Stimulated activated CD8-positive, alpha-beta memory T cell treated with anti-CD3 and anti-CD28 coated beads, Interleukin-12 subunit alpha, Interleukin-12 subunit beta, amount 100 ng/mL, for 1 hour (primary cell): ENCODE results near the gene CTNNA2.

Experiments used
- DNase-seq: peaks from one replicate; pipeline ENCODE4 v3.0.0-alpha.2; 2020; ENCODE audit warnings: low read depth

The CTNNA2 gene

GRCh38 chr2:79789811-79790210 lies 277.0 kb downstream of the CTNNA2 start:
- DNase-seq = no peak

GRCh38 chr2:79792090-79792489 lies 279.2 kb downstream of the CTNNA2 start:
- DNase-seq = no peak

GRCh38 chr2:79793006-79793405 lies 280.2 kb downstream of the CTNNA2 start:
- no peak for DNase-seq

GRCh38 chr2:79796641-79797040 lies 283.8 kb downstream of the CTNNA2 start:
- no peak for DNase-seq

GRCh38 chr2:79798776-79799175 lies 285.9 kb downstream of the CTNNA2 start:
- DNase-seq = no peak

- DNase-seq = no peak
Observed at GRCh38 chr2:79799729-79800128, 286.9 kb downstream of the CTNNA2 start.

GRCh38 chr2:79801082-79801481 lies 288.2 kb downstream of the CTNNA2 start:
- no peak for DNase-seq

GRCh38 chr2:79817288-79817687 lies 304.4 kb downstream of the CTNNA2 start:
- DNase-seq = no peak

GRCh38 chr2:79820281-79820680 lies 307.4 kb downstream of the CTNNA2 start:
- DNase-seq = no peak

GRCh38 chr2:79822136-79822535 lies 309.3 kb downstream of the CTNNA2 start:
- no peak for DNase-seq

- DNase-seq = no peak
Observed at GRCh38 chr2:79824086-79824786, 311.4 kb downstream of the CTNNA2 start.

GRCh38 chr2:79827881-79828280 lies 315.0 kb downstream of the CTNNA2 start:
- no peak for DNase-seq

- no peak for DNase-seq
Observed at GRCh38 chr2:79830501-79830900, 317.6 kb downstream of the CTNNA2 start.

- DNase-seq = no peak
Observed at GRCh38 chr2:79831961-79832360, 319.1 kb downstream of the CTNNA2 start.

GRCh38 chr2:79832511-79833234 lies 319.8 kb downstream of the CTNNA2 start:
- no peak for DNase-seq

- no peak for DNase-seq
Observed at GRCh38 chr2:79833235-79833878, 320.5 kb downstream of the CTNNA2 start.

GRCh38 chr2:79835911-79836310 lies 323.1 kb downstream of the CTNNA2 start:
- DNase-seq = no peak

GRCh38 chr2:79844011-79844410 lies 331.2 kb downstream of the CTNNA2 start:
- no peak for DNase-seq

- DNase-seq = no peak
Observed at GRCh38 chr2:79846878-79847277, 334.0 kb downstream of the CTNNA2 start.

- DNase-seq = no peak
Observed at GRCh38 chr2:79849241-79849640, 336.4 kb downstream of the CTNNA2 start.

- DNase-seq = no peak
Observed at GRCh38 chr2:79849949-79850348, 337.1 kb downstream of the CTNNA2 start.

- no peak for DNase-seq
Observed at GRCh38 chr2:79850912-79851311, 338.1 kb downstream of the CTNNA2 start.
